T-helper 2 cell treated with Interferon-gamma antibody and Interleukin-4, amounts not matched to agents 100 ng/mL and 5 ng/mL, for 36 hours (primary cell): ENCODE measurements around the gene UPB1. TPM values are rescaled to one million over a fixed set of nuclear protein-coding genes. Genes with fewer than 3 reads are reported as not detected.

Source experiments
- intact Hi-C: fragments of 100-400 bp; cut with micrococcal nuclease; formaldehyde crosslinking; loops from one replicate; pipeline ENCODE4 v1.15.1; 2023
- total RNA-seq: library from RNA; stranded (reverse); gene quantifications from 2 replicates; pipeline ENCODE4 v1.2.3, GENCODE V29; 2022

Gene UPB1
- total RNA-seq, 1 donor from 2014 or later = 0.09 TPM

DNA sequence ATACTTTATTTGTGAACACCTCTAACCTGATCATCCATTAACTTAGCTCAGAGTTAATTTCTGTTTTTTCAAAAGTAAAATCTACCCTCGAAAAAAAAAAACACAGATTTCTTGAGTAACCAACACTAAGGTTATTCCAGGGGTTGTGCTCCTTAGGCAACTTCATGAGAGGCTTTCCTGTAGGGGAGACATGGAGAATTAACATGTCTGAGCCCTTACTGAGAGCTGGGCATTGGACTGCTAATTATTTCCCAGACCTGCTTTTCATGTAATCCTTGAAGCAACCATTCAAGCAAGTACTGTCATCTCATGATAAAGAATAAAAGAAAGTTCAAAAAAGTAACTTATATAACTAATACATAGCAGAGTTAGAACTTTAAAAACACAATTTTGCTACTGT, 13.5 kb upstream of the UPB1 start:
- intact Hi-C loops = no loop called here

DNA sequence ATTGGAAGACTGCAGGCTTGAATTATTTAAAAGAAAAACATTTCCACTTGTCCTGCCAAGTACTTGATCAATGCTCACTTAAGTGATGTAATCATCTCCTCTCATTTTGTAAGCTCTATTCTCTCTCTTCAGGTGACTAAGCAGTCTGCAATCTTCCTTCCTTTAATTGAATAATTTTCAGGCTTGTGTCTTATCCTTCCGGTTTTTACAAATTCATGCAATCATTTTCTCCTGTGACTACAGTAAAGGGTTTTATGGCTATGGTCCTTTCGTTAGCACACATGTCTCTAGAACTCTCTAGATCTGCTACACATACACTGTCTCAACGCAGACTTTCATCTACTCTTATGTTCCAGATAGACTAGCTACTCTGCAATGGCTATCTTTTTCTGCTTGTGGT, 12.6 kb upstream of the UPB1 start:
- intact Hi-C loops = no loop called here

DNA sequence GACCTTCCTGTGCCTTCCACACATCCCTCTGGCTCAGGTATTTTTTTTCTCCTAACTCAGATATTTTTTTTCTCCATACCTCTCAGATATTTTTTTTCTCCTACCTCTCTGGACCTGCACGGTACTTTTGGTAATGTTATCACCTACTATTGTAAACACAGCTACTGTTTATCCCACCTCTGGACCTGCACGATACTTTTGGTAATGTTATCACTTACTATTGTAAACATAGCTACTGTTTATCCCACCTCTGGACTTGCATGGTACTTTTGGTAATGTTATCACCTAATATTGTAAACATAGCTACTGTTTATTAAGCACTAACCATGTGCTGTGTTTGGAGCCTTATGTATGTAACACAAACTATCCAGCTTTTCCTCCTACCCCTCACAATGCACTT, 12.1 kb upstream of the UPB1 start:
- intact Hi-C loops = no loop called here

DNA sequence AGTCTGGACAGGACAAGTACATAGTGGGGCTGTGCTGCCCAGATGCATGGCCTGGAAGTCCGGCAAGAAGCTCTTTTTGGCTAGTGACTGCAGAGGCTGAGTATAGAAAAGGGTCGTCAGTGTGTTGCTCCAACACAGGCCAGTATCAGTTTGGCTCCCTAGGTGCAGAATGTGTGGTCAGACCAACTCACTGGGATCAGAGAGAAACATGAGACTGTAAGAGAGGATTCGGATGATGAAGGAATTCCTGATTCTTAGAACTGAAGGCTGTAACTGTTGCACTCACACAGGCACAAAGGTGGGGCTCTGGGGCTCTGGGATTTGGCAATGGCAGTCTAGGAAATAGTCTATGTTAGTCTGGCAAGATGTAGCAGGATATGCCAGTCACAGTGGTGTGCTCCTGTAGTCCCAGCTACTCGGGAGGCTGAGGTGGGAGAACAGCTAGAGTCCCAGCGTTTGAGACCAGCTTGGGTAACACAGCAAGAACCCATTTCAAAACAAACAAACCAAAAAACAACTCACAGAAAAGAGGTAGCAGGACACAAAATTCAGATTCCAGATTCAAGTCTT, 11.1 kb upstream of the UPB1 start:
- intact Hi-C loops = no loop called here

DNA sequence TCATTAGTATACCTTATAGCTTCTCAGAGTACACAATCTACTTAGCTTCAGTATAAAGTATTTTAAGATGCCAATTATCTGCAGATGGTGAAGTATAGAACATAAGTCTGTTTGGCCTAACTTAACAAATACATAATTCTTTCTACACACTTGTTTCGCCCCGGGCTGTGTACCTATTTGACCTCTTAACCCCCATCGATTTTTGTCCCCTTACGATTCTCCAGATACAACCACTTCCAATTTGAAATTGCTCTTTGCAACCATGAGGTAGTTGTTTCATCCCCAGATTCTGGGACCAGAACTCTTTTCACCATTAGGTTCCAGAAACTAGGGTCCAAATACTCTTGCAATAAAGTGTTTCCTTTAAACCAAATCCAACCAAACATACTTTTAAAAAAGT, 10.0 kb upstream of the UPB1 start:
- intact Hi-C loops = loop anchor here (5.0 kb wide), 1 partner anchor 48 kb away; no protein-coding TSS in a partner anchor

DNA sequence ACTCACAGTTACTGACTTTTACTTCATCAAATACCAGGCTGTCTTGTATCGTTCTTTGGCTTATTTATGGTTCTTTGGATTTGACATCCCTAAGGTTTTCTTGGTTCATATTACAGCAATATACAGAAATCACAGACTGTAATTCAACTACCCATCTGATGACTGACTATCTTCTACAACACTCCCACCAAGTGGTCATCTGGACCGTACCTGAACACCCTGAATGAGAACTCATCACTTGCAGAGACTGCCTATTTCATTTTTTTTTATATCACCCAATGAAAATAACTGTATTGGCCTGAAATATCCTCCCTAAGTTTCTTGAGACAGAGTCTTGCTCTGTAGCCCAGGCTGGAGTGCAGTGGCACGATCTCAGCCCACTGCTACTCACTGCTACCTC, 9.5 kb upstream of the UPB1 start:
- intact Hi-C loops = loop anchor here (5.0 kb wide), 1 partner anchor 48 kb away; no protein-coding TSS in a partner anchor

DNA sequence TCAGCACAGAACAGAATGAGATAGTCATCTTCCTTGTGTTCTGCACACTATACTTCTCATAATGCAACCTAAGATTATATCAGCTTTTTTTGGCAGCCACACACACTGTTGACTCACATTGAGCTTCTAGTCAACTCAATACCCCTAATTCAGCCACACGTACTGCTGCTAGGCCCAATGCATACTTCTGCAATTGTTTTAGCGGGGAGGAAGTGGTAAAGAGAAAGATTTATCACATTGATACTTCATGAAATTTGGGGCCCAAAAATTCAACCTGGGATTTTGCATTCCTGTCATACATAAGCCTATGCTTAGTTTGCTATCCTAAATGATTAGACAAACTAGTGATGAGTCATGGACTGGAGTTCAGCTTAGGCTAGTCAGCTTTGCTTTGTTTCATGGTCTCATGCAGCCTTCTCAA, 8.6 kb upstream of the UPB1 start:
- intact Hi-C loops = loop anchor here (5.0 kb wide), 1 partner anchor 49 kb away; no protein-coding TSS in a partner anchor

DNA sequence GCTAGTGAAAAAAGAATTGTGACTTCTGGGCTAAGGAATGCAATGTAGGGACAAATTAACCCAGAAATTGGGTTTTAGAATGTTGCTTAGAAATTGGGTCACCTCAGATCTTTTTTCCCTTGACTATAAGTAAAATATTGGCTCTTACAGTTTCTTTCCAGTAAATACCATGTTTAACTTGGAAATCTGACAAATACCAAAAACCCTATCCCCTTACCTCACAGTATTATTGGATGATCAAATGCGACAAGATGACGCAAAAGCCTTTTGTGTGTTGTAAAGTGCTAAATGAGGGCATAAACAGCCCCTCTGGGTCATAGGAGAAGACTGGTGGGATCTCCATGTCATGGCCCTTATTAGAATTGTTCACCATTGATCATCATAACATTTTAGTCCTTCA, 6.1 kb upstream of the UPB1 start:
- intact Hi-C loops = loop anchor here (5.0 kb wide), 1 partner anchor 52 kb away; no protein-coding TSS in a partner anchor

DNA sequence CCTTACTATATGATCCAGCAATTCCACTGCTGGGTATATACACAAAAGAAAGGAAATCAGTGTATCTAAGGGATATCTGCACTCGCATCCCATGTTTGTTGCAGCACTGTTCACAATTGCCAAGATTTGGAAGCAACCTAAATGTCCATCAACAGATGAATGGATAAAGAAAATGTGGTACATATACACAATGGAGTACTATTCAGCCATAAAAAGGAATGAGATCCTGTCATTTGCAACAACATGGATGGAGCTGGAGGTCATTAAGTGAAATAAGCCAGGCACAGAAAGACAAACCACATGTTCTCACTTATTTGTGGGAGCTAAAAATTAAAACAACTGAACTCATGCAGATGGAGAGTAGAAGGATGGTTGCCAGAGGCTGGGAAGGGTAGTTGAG, 5.7 kb upstream of the UPB1 start:
- intact Hi-C loops = loop anchor here (5.0 kb wide), 1 partner anchor 52 kb away; no protein-coding TSS in a partner anchor

DNA sequence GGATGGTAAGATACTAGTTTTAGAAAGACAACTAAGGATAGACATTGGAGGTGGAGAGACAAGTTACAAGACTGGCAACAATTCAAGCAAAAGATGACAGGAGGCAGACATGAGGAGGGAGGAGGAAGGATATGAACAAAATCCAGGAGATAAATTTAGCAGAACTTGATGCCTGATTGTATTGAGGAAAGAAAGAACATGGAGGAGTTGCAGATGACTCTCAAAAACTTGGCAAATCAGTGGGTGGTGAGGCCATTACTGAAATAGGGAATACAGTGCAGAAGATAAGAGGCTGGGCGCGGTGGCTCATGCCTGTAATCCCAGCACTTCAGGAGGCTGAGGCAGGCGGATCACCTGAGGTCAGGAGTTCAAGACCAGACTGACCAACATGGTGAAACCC, 2.7 kb upstream of the UPB1 start:
- intact Hi-C loops = no loop called here

DNA sequence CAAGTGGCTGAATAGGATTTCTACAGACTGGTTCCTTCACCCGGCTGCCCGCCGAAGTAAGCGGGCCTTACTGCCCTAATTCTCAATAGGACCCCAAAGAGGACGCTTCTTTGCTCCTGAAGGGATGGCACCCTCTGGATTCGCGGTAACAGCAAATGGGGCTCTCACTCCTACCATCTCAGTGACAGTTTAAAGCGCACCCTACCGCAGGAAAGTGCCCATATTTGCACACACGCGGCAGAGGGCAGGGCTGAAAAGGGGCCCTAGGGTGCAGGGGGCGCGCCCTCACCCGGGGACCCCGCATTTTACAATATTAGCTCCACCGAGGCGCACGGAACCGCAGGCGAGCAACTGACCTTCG, 985 bp upstream of the UPB1 start:
- intact Hi-C loops = no loop called here

DNA sequence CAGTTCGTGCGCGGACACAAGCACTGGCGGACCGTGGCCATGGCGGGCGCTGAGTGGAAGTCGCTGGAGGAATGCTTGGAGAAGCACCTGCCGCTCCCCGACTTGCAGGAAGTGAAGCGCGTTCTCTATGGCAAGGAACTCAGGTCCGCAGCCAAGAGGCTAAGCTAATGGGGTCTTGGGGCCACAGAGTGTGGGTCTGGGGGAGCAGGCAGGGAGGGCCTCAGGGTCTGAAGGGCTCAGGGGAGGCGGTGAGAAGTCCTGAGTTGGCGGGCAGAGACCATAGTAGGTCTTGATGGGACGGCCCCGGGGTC, 188 bp downstream of the UPB1 start:
- intact Hi-C loops = no loop called here

DNA sequence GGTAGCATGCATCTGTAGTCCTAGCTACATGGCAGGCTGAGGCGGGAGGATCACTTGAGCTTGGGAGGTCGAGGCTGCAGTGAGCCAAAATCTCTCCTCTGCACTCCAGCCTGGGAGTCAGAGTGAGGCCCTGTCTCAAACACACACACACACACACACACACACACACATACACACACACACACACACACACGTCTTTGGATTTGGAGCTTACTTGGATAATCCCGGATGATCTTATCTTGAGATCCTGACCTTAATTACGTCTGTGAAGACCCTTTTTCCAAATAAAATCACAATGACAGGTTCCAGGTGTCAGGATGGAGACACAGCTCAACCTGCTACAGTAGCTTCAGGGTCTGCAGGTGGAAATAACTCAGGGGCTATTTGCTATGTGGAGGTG, 1.1 kb downstream of the UPB1 start:
- intact Hi-C loops = no loop called here

DNA sequence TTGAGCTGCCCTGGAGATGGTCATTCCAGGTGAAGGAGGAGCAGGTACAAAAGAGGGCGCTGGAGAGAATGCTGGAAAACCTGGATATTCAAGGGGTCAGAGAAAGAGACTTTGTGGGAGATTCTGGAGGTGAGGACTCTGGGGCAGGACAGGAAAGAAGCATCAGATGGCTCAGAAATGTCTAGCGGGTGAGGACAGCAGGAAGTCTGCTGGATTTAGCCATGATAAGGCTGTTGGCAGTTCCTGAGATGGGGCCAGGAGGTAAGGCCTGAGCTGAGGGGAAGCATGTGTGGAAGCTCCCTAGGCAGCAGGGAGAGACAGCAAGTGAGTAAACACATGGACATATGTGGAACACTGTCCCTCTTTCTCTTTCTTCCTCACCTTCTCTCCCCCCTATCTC, 1.5 kb downstream of the UPB1 start:
- intact Hi-C loops = no loop called here

DNA sequence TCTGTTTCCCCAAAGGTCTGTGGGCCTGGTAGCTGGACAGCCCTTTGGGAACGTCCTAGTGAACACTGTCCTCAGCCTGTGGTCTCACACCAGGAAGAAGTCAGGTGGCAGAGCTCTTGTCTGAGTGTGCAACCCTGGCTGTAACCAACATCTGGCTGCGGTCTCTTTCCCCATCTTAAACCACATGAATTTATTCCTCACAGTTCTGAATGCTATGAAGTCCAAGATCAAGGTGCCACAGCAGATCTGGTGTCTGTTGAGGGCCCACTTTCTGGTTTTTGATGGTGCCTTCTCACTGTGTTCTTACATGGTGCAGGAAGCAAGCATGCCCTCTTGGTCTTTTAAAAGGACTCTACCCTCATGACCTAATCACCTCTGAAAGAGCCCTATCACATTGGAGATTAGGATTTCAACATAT, 2.7 kb downstream of the UPB1 start:
- intact Hi-C loops = no loop called here

DNA sequence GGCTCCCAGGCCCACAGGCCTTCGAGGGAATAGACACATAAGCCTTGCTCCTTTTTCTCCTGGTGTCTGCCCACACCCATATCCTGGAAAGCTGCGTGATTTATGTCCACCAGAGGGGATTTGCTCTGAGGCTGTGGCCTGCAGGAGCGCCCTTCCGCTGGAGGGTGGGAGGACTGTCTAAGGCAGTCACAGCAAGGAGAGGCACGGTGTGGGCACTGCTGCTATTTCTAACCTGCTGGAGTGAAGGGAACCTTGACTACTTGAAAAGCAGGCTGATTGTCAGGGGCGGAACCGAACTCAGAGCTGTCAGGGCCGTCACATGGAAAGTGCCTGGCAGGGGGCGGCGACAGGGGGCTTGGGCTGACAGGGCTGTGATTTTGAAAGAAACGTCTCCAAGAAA, 3.7 kb downstream of the UPB1 start:
- intact Hi-C loops = no loop called here

DNA sequence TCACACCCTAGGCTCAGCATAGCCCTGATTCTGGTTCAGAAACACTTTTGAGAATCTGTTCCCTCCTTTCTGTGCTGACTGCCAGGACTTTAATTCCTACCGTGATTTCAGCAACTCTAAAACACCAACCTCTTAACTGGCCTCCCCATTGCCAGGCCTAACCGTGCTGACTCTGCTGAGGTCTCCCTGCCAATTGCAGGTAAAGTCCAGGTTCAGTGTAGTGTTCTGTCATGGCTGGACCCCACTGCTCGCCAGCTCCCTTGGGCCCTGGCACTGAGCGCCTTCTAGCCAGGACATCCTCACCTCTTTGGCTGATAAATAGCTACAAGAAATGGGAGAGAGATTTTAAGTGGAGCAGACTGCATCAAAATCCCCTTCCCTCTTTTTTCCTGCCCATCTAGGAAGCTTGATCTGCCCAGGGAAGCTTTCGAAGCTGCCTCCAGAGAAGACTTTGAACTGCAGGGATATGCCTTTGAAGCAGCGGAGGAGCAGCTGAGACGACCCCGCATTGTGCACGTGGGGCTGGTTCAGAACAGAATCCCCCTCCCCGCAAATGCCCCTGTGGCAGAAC, 4.7 kb downstream of the UPB1 start:
- intact Hi-C loops = loop anchor here (5.0 kb wide), 1 partner anchor 77 kb away; no protein-coding TSS in a partner anchor

DNA sequence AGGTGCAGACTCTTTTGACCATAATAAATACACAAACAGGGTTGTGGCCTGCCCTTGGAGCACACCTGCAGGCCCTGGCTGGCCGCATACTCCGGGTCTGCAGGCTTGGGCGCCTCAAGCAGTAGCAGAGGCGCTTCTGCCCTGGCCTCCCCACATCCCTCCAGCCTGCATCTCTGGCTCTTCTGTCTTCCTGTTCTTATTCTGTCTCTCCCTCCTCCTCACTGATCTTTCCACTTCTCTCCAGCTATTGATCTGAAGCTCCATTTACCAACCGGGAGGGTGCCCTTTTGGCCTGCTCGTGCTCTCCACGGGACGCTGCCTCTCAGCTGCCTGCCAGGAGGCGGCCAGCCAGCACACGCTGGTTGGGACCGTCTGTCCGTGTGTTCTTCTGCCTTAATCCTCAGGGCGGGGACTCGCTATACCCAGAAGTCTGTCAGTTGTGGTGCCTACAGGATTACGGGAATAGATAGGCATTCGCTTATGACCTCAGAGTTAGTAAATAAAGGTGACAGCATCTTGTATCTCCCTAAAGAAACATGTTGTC, 5.2 kb downstream of the UPB1 start:
- intact Hi-C loops = loop anchor here (5.0 kb wide), 1 partner anchor 78 kb away; no protein-coding TSS in a partner anchor

DNA sequence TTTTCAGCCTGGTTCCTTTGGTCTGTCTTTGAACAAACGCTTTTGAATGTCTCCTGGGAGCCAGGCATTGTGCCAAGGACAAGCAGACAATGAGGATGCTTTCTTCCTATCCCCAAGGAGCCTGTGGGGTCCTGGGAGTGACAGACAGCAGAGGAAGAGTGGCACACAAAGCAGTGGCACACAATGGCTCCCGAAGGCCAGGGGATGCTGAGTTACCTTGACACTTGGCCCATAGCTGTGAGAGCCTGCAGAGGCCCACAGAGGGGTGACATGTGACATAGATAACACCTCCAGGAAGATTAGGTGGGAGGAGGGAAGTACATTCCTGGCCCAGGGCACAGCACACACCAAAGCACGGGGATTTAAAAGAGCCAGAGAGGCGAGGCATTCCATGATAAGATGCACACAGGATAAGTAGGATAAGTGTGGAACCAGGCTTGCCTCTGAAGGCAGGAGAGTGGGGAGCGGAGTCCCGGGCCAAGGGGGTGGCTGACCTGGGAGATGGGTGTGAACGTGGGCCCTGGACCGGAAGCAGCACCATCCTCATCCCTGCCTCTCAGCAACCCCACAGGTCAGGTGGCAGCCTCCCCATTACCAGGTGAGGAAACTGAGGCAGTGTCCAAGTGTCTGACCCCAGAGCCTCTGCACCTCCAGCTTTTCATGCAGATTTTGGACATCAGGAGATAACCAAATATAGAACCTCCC, 6.3 kb downstream of the UPB1 start:
- intact Hi-C loops = loop anchor here (5.0 kb wide), 1 partner anchor 79 kb away; no protein-coding TSS in a partner anchor

DNA sequence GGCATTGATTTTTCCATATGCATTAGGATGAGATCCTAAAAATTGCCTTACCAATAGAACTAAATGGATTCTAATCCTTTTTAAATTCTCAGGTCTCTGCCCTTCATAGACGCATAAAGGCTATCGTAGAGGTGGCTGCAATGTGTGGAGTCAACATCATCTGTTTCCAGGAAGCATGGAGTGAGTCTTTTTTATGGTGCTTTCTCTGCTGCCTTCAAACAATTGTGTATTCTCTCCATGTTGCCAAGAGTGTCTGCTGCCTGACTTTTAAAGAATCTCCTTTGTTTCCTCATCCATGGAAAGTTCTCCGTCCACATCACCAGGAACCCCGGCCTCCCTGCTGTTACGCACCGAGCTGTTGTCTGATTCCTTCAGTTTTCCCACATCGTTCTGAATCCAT, 6.9 kb downstream of the UPB1 start:
- intact Hi-C loops = loop anchor here (5.0 kb wide), 1 partner anchor 80 kb away; no protein-coding TSS in a partner anchor

DNA sequence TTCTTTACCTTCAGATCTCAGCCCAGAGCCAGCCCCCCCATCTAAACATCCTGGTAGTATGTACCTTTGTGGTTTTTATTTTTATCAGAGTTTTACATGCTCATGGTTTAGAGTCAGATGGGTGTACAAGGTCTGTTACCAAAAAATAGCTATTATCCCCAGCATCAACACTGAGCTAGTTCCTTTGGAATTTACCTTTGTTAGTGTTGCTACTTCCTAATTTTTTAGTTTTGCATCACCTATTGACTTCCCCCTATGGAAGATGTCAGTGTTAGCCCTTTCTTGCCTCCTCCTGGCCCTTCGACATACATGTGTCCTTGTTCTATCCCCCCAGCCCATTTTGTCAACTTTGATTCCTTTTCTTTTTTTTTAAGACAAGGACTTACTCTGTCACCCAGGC, 7.4 kb downstream of the UPB1 start:
- intact Hi-C loops = loop anchor here (5.0 kb wide), 1 partner anchor 80 kb away; no protein-coding TSS in a partner anchor

DNA sequence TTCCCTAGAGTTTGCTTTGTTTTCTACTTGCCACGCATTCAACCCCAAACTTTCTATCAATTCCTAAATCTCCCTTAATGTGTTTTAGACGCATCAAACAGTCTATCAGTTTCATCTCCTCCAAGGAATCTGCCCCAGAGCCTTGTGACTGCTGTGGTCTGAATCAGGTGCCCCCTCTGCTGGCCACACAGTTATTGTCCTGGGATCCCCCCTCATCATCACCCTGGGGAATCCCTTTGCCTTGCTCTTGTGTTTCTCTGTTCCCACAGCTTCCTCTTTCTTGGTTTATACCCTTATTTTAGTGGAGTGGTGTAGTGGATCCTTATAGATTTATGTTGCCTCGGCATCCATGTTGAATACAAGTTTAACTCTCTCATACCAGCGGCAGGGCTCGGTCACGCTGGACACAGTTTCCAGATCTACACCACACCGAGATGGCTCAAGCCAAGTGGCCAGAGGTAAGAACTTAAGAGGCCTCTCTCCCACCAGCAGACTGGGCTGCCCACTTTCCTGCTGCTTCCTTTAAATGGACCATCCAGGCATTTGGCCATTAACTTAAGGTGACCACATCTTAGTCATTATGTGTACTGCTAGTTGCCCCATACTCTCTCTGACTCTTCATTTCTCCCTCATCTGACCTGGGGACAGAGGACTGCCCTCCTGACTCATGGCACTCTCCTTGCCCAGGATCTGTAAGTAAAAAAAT, 8.2 kb downstream of the UPB1 start:
- intact Hi-C loops = loop anchor here (5.0 kb wide), 1 partner anchor 81 kb away; no protein-coding TSS in a partner anchor
